ENCODE measurements around the gene ICAM3.

ICAM3 gene

DNA sequence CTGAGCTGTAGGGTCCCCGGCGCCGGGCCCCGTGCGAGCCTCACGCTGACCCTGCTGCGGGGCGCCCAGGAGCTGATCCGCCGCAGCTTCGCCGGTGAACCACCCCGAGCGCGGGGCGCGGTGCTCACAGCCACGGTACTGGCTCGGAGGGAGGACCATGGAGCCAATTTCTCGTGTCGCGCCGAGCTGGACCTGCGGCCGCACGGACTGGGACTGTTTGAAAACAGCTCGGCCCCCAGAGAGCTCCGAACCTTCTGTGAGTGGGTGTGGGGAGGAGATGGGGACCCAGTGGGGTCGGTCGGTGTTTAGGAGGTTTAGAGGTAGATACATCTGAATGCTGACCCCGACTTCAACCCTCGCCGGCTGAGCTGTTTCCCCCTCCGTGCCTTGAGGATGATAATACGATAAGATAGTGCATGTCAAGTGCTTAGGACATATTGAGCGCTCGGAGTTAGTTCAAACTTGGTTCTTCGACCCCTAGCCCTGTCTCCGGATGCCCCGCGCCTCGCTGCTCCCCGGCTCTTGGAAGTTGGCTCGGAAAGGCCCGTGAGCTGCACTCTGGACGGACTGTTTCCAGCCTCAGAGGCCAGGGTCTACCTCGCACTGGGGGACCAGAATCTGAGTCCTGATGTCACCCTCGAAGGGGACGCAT is 47.7 kb downstream of the ICAM3 start:
- DNase-seq (ENCODE audit: low read depth) = no peak

GRCh38 chr19:10290876-10291553 is 48.4 kb downstream of the ICAM3 start:
- no peak for DNase-seq (ENCODE audit: low read depth)

- DNase-seq (ENCODE audit: low read depth) = no peak
Measured at GRCh38 chr19:10290357-10290875, 49.0 kb downstream of the ICAM3 start.

DNA sequence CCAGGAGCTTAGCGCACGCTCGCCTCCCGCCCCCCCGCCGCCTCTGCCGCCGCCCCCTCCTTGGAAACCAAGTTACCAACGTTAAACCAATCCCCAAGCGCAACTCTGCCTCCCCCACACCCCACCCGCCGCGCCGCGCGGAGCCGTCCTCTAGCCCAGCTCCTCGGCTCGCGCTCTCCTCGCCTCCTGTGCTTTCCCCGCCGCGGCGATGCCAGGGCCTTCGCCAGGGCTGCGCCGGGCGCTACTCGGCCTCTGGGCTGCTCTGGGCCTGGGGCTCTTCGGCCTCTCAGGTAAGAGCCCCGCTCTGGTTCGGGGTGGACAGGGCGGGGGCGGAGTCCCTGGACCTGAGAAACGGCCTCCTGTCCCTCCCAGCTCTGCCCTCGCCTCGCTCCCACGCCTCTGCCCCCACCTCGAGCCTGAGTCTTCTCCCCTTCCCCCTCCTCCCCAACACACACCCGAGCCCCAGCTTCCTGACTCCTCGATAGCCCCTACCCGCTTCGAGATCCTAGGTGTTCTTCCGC is 49.5 kb downstream of the ICAM3 start, which contains the start of gene ICAM5:
Gene ICAM5, plus strand, starts transcription at position 117 of the 521 bp plus-strand sequence. Its CDS starts 92 bp downstream, at position 209.
- DNase-seq (ENCODE audit: low read depth) = no peak

- peak; percentile 26 for DNase-seq (ENCODE audit: low read depth)
Measured at GRCh38 chr19:10289167-10289835, 50.1 kb downstream of the ICAM3 start.

DNA sequence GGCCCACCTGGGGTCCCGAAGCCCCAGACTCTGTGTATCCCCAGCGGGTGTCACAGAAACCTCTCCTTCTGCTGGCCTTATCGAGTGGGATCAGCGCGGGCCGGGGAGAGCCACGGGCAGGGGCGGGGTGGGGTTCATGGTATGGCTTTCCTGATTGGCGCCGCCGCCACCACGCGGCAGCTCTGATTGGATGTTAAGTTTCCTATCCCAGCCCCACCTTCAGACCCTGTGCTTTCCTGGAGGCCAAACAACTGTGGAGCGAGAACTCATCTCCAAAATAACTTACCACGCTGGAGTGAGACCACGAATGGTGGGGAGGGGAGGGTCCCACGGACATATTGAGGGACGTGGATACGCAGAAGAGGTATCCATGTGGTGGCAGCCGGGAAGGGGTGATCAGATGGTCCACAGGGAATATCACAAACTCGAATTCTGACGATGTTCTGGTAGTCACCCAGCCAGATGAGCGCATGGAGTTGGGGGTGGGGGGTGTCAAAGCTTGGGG is 50.7 kb downstream of the ICAM3 start:
- DNase-seq (ENCODE audit: low read depth) = no peak

- DNase-seq (ENCODE audit: low read depth) = no peak
Measured at GRCh38 chr19:10286803-10287737, 52.4 kb downstream of the ICAM3 start, which contains the start of gene ICAM4. Gene ICAM4 (plus strand): TSS chr19:10286955. CDS start chr19:10287013, 58 bp downstream.

DNA sequence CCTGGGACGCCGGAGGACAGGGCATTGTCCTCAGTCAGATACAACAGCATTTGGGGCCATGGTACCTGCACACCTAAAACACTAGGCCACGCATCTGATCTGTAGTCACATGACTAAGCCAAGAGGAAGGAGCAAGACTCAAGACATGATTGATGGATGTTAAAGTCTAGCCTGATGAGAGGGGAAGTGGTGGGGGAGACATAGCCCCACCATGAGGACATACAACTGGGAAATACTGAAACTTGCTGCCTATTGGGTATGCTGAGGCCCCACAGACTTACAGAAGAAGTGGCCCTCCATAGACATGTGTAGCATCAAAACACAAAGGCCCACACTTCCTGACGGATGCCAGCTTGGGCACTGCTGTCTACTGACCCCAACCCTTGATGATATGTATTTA is 54.0 kb downstream of the ICAM3 start:
- no peak for DNase-seq (ENCODE audit: low read depth)

DNA sequence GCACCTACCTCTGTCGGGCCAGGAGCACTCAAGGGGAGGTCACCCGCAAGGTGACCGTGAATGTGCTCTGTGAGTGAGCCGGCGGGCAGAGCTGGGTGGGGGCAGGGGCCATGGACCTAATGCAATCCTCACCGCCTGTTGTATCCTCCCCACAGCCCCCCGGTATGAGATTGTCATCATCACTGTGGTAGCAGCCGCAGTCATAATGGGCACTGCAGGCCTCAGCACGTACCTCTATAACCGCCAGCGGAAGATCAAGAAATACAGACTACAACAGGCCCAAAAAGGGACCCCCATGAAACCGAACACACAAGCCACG is 54.5 kb downstream of the ICAM3 start:
- no peak for DNase-seq (ENCODE audit: low read depth)

DNA sequence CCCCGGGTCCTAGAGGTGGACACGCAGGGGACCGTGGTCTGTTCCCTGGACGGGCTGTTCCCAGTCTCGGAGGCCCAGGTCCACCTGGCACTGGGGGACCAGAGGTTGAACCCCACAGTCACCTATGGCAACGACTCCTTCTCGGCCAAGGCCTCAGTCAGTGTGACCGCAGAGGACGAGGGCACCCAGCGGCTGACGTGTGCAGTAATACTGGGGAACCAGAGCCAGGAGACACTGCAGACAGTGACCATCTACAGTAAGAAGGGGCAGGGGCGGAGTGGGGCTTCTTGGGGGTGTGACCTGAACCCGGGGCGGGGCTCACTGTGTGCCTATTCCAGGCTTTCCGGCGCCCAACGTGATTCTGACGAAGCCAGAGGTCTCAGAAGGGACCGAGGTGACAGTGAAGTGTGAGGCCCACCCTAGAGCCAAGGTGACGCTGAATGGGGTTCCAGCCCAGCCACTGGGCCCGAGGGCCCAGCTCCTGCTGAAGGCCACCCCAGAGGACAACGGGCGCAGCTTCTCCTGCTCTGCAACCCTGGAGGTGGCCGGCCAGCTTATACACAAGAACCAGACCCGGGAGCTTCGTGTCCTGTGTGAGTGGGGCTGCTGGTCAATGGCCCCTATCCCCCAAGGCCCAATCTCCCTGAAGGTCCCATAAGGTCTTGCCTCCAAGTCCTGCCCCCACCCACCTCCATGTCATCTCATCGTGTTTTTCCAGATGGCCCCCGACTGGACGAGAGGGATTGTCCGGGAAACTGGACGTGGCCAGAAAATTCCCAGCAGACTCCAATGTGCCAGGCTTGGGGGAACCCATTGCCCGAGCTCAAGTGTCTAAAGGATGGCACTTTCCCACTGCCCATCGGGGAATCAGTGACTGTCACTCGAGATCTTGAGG is 55.1 kb downstream of the ICAM3 start:
- DNase-seq (ENCODE audit: low read depth) = no peak

Data from activated T-helper 1 cell treated with Interleukin-2 at 50 U/mL for 16 hours (primary cell).